HG02852 (cell line): ENCODE measurements around the gene SMKR1.
"Not testable (repeated sequence)": the region's sequence is repeated elsewhere in the genome, so short reads cannot be mapped to it uniquely, and the experiment has no call there.

ENCODE experiments used
- ATAC-seq: cut with Tn5 transposase; IDR thresholded peaks from one replicate; pipeline ENCODE4 v1.9.1; 2021; ENCODE audit warnings: mild to moderate bottlenecking, moderate library complexity; ENCODE audit not compliant: unreplicated experiment

SMKR1 gene

DNA sequence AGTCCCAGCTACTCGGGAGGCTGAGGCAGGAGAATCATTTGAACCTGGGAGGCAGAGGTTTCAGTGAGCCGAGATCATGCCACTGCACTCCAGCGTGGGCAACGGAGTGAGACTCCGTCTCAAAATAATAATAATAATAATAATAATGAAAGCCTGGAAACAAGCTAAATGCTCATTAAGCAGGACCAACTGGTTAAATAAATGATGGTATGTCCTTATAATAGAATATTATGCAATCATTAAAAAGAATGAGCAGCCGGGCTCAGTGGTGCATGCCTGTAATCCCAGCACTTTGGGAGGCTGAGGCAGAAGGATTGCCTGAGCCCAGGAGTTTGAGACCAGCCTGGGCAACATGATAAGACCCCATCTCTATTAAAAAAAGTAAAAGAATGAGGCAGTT lies 21.0 kb upstream of the SMKR1 start:
- not testable (repeated sequence) for ATAC-seq

DNA sequence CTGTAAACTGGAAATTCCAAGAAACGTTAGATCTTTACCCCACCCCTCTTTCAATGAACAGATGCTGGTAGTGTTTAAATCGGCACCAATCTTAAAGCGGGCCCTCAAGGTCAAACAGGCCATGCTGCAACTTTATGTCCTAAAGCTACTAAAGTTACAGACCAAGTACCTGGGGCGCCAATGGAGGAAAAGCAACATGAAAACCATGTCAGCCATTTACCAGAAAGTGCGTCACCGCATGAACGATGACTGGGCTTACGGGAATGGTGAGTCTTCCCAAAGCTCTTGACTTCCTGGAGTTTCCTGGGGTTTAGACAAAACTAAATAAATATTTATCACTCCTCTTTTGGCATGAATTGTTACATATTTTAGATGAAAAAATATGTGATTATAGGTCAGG lies 19.6 kb upstream of the SMKR1 start:
- ATAC-seq: no peak

DNA sequence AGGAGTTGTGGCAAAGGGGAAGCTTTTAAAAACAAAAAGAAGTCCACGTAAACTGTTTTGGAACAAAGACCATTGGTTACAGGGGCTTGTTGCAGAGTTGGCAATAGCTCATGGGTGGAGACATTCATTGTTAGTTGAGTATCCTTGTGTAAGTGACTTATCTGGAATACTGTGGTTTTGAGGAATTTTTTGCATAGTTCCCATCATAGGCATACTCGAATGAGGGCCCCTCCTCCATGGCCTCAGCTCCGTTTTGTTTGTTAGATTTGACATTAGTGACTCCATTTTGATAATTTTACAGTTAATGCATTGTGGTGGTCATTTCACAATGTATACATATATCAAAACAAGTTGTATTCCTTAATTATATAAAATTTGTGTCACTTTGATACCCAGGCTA lies 12.8 kb upstream of the SMKR1 start:
- ATAC-seq: no peak

- ATAC-seq: no peak
Observed at GRCh38 chr7:129492391-129492790, 9.9 kb upstream of the SMKR1 start.

GRCh38 chr7:129493555-129493954 lies 8.8 kb upstream of the SMKR1 start:
- ATAC-seq: no peak

GRCh38 chr7:129494041-129494440 lies 8.3 kb upstream of the SMKR1 start:
- ATAC-seq: peak; percentile 94

- ATAC-seq: no peak
Observed at GRCh38 chr7:129495987-129496386, 6.3 kb upstream of the SMKR1 start.

DNA sequence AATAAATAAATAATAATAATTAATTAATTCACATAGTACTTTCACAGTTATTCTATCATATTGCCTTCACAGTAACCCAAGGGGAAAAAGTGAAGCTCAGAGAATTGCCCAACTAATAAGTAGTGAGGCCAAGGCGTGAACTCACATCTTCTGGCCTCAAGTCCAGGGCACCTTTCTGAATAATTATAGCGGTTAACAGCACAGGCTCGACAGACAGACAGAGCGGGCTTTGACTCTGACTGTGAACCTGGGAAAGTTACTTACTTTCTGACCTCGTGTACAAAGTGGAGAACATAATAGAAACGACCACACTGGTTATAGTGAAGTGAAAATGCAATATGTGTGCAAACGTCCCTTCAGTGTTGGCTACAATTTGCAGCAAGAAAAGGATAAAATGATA lies 5.7 kb upstream of the SMKR1 start:
- ATAC-seq: no peak

GRCh38 chr7:129497156-129497555 lies 5.2 kb upstream of the SMKR1 start:
- no peak for ATAC-seq

GRCh38 chr7:129498021-129498420 lies 4.3 kb upstream of the SMKR1 start:
- no peak for ATAC-seq

DNA sequence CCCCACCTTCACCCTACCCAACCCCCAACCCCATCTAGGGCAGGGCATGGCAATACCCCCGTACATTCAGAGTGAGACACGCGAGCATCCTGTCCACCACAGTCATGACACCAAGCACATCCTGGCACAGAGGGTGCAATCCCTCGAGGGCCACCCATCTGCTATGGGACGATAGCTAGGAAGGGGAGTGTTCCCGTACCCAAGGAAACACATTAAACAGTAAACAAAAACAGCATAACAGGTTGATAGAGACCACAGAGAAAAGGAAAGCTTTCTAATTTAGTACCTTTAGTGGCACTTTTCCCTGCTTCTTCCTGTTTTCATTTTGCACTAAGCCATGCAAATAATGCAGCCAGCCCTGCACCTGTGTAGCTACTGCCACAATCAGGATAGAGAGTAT lies 2.3 kb upstream of the SMKR1 start:
- no peak for ATAC-seq

GRCh38 chr7:129502708-129503685 lies 666 bp downstream of the SMKR1 start:
- ATAC-seq: peak; percentile 3

GRCh38 chr7:129503725-129504124 lies 1.4 kb downstream of the SMKR1 start:
- no peak for ATAC-seq

- no peak for ATAC-seq
Observed at GRCh38 chr7:129512192-129512591, 9.9 kb downstream of the SMKR1 start.

GRCh38 chr7:129513546-129513945 lies 11.2 kb downstream of the SMKR1 start:
- ATAC-seq: no peak

- ATAC-seq: no peak
Observed at GRCh38 chr7:129514683-129515082, 12.4 kb downstream of the SMKR1 start.

DNA sequence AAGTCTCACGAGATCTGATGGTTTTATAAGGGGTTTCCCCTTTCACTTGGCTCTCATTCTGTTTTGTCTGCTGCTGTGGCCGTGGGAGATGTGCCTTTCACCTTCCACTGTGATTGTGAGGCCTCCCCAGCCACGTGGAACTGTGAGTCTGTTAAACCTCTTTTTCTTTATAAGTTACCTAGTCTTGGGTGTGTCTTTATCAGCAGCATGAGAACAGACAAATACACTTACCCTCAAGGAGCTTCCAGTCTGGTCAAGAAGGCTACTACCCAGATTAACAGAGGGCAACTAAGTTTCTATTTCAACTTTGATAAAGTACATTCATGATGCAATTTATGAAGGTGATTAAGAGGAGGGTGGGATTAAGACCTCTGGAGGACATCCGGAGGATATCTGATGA lies 13.1 kb downstream of the SMKR1 start:
- ATAC-seq: no peak

DNA sequence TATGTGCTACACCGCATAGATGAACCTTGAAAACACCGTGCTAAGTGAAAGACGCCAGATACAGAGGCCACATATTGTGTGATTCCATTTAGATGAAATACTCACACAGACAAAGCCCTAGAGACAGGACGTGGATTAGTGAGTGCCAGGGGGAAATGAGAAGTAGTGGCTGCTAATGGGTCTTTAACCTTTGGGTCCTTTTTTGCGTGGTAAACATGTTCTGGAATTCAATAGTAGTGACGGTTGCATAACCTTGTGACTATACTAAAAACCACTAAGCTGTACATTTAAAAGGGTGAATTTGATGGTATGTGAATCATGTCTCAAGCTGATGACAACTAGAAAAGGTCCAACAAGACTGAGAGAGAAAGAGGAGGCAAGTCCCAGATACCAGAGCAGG lies 15.6 kb downstream of the SMKR1 start:
- no peak for ATAC-seq

GRCh38 chr7:129519464-129519863 lies 17.1 kb downstream of the SMKR1 start:
- no peak for ATAC-seq

GRCh38 chr7:129522088-129522970 lies 20.0 kb downstream of the SMKR1 start:
- no peak for ATAC-seq

DNA sequence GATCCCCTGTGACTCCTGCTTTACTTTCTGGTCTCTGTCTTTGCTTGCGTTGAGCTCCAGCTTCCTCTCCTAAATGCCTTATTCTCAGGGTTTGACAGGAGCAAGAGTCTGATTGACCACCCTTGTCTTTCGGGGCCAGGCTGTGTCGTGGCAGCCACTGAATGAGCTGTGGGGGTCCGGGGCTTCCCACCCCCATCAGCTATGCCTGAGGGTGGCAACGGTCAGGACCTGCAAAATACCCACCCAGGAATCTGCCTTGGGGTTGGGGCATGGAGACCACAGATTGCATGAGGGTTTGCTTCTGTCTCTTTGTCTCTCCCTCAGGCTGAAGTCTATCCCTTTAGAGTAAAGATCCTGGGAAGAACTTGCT lies 20.6 kb downstream of the SMKR1 start:
- no peak for ATAC-seq

DNA sequence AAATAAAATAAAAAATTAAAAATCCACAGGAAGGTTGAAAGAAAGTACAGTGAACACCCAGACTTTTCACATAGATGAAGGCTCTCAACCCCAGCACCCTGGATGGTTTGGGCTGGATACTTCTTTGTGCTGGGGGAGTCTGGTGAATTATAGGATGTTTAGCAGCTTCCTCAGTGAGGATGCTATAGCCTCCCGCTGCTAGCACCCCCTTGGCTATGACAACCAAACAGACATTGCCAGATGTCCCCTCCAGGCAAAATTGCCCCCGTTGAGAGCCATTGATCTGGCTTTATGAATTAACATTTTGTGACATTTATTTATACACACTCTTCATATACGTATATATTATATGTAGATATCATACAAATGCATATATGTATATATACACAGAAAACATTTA lies 21.6 kb downstream of the SMKR1 start:
- ATAC-seq: no peak
